GM21367 (cell line): ENCODE measurements around the gene TJP1.
"Not testable (repeated sequence)": the region's sequence is repeated elsewhere in the genome, so short reads cannot be mapped to it uniquely, and the experiment has no call there.

ENCODE experiments used
- ATAC-seq: cut with Tn5 transposase; IDR thresholded peaks from one replicate; pipeline ENCODE4 v1.9.1; 2021; ENCODE audit not compliant: unreplicated experiment

TJP1 gene

GRCh38 chr15:29670266-29670665, 152.0 kb downstream of the TJP1 start:
- ATAC-seq, result no peak

- ATAC-seq, result no peak
Measured at GRCh38 chr15:29669823-29670222, 152.4 kb downstream of the TJP1 start.

- no peak for ATAC-seq
Measured at GRCh38 chr15:29668120-29668602, 154.1 kb downstream of the TJP1 start.

- no peak for ATAC-seq
Measured at GRCh38 chr15:29666241-29666640, 156.0 kb downstream of the TJP1 start.

- ATAC-seq, result no peak
Measured at GRCh38 chr15:29665444-29666003, 156.7 kb downstream of the TJP1 start.

- no peak for ATAC-seq
Measured at GRCh38 chr15:29664406-29664805, 157.9 kb downstream of the TJP1 start.

- ATAC-seq, result not testable (repeated sequence)
Measured at GRCh38 chr15:29657476-29657817, 164.8 kb downstream of the TJP1 start.

GRCh38 chr15:29656636-29657475, 165.4 kb downstream of the TJP1 start:
- ATAC-seq, result no peak

- no peak for ATAC-seq
Measured at GRCh38 chr15:29652595-29652994, 169.7 kb downstream of the TJP1 start.

GRCh38 chr15:29651476-29652233, 170.6 kb downstream of the TJP1 start:
- no peak for ATAC-seq
